HG03139 (cell line): ENCODE measurements around the gene KRTAP13-2.

Source experiments
- ATAC-seq: cut with Tn5 transposase; IDR thresholded peaks from one replicate; pipeline ENCODE4 v1.9.1; 2021; ENCODE audit not compliant: unreplicated experiment

KRTAP13-2 gene

DNA sequence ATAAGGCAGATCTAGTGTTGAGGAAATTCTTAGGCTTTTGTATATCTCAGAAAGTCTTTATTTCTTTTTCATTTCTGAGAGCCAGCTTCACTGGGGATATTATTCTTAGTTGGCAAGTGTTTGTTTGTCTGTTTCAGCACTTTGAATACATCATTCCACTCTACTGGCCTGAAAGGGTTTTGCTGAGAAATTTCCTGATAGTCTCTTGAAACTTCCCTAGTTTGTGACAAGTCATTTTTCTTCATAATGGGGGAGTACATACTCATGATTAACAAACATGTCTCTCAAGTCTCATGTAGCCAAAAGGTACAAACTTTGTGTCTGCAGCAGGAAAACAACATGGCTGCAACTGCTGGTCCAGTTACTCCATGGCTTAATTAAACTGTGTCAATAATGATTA is 45.7 kb downstream of the KRTAP13-2 start:
- ATAC-seq, result no peak
